Coronary artery (tissue), 2 donors: ENCODE results near the gene FAM120A.

ENCODE experiments used
- DNase-seq: peaks from one replicate; pipeline ENCODE4 v3.0.0-alpha.2; 2017; ENCODE audit warnings: low spot score
- H3K27ac ChIP-seq, 2 donors: fragments of 200-600 bp; sonication (generic); one replicate each; pipeline ENCODE4 v1.5.1; 2016 to 2019
- H3K4me3 ChIP-seq: fragments of 200-600 bp; sonication (generic); 2 replicates; pipeline ENCODE4 v1.5.1; 2016; ENCODE audit warnings: mild to moderate bottlenecking, moderate library complexity
- TF ChIP-seq, protein P1 (sequence below): fragments of 200-600 bp; sonication (generic); IDR thresholded peaks from one replicate; pipeline ENCODE4 v1.5.1; 2019; ENCODE audit warnings: antibody characterized with exemption

The FAM120A gene

DNA sequence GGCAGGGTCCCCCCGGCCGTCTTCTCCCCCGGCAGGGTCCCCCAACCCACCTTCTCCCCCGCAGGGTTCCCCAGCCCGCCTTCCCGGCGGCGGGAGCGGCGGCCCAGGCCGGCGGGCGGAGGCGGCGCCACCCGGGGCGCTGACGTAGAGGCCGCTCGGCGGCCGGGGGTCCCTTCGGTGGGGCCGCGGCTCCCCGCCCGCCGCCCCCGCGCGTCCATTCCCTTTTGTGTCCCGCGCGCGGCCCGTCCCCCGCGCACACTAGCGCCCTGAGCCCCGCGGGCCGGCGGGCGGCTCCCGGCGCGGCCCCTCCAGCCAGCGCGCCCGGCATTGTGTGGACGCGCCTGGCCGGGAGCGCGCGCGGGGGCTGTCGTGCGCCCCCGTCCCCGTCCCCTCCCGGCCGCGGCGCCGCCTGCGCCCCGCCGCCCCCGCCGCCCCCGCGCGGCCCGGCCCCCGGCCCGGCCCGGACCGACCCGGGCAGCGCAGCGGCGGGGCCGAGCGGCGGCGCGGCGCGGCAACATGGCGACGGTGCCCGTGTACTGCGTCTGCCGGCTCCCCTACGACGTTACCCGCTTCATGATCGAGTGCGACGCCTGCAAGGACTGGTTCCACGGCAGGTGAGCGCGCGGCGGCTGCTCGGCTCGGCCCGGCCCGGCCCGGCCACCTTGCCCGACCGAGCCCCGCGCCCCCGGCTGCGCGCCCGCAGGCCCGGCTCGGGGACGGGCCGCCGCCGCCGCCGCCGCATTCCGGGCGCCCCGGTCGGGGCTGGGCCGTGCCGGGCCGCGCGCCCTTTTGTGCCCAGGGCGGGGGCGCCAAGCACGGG, 125.0 kb downstream of the FAM120A start, which contains the start of gene PHF2:
Gene PHF2, plus strand, starts transcription at position 327 of the 820 bp plus-strand sequence. Its CDS starts 190 bp downstream, at position 517.
- TF ChIP-seq, protein P1, sequence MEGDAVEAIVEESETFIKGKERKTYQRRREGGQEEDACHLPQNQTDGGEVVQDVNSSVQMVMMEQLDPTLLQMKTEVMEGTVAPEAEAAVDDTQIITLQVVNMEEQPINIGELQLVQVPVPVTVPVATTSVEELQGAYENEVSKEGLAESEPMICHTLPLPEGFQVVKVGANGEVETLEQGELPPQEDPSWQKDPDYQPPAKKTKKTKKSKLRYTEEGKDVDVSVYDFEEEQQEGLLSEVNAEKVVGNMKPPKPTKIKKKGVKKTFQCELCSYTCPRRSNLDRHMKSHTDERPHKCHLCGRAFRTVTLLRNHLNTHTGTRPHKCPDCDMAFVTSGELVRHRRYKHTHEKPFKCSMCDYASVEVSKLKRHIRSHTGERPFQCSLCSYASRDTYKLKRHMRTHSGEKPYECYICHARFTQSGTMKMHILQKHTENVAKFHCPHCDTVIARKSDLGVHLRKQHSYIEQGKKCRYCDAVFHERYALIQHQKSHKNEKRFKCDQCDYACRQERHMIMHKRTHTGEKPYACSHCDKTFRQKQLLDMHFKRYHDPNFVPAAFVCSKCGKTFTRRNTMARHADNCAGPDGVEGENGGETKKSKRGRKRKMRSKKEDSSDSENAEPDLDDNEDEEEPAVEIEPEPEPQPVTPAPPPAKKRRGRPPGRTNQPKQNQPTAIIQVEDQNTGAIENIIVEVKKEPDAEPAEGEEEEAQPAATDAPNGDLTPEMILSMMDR = no peak
- Histone ChIP-seq H3K27ac (peak within 1 kb of the TSS; percentile 89 to 97), H3K4me3 (peak within 1 kb of the TSS; percentile 85)
- peak; percentile 59 for DNase-seq

DNA sequence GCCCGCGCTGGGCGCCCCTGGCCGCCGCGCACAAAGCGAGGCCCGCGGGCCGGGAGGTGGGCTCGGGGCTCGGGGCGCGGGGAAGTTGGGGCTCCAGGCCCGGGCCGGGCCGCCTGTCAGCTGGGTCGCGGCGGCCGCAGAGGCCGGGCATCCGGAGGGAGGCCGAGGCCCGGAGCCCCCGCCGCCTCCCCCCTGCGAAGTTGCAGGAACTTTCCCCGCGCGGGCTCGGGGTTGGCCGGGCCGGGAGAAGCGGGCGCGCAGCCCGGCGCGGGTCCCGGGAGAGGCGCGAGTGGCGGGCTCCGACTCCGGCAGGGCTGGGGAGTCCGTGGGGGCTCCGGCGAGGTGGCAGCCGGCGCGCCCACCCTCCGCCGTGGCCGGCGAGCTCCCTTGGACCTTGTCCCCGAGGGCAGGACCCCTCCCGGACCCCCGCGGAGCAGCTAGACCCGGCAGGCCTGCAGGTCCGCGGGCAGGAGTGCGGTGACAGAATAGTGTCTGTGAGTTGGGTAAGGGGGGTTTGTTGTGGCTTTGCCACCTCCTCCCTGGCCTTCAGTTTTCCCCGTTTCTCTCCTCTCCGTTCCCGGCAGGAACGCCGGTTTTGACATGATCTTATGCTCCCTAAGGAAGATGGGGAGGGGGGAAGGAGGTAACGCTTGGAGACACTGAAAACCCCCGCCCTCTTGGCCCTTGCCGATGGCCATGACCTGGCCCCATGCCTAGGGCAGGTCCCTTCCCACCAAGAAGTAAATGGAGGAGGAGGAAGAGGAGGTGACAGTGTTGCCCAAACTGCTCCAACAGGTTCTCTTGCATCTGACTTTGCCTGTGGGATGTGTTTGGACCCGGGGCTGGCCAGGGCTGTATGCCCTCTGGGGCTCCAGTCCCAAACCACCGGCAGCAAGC, 125.8 kb downstream of the FAM120A start:
- TF ChIP-seq, protein P1 = no peak
- Histone ChIP-seq H3K4me3 (peak overlapping the region; percentile 85), H3K27ac (peak overlapping the region; percentile 85 to 89)
- DNase-seq = peak; percentile 75

DNA sequence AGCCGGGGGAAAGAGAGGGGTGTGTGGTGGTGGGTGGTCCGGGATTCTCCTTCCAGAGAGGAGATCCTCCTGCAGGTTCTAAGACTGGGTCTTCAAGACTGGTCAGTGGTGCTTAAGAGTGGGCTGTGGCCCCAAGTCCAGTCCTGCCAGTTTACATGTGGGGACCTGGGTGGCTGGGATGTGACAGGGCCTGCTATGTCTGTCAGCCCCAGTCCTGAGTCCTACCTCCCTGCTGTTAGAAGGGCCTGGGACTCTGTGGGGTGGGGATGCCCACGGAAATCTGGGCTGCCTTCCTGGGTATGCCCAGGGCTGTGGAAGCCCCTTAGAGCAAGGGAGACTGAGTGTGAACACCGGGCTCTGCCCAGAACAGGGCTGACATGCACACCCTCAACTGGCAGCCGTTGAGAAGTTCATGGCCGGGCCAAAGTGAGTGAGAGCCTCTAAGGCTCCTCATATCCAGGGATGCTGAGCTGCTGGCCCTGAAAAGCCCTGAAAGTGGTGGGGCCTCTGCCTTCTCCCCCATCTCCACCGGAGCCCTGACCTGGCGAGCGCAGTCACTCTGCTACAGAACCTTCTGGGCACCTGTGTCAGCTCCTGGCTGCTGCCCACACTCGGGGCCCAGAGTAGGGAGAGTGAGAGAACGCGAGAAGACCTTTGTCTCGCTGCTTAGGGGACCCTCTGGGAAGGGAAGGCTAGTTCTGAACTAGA, 126.6 kb downstream of the FAM120A start:
- Histone ChIP-seq H3K4me3 (peak overlapping the region; percentile 85), H3K27ac (peak overlapping the region; percentile 85 to 89)
- DNase-seq = no peak
- TF ChIP-seq, protein P1 = no peak

DNA sequence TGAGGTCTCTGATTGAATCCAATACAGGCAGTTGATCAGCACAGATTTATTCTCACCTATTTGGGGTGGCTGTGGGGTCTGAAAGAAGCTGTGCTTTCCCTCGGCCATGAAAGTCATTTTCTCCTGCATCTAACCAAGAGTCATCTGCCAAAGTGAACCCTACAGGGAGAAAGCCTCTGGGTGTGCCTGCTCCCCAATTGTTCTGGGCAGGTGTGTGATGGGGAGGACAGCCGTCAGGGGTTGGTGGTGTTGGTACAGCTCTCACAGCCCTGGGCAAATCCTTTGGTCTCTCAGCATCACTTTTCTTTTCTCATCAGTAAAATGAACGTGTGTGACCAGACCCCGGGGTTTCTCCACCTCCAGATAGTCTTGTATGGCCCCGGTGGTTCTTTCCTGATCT, 127.4 kb downstream of the FAM120A start:
- DNase-seq = peak; percentile 56
- Histone ChIP-seq H3K27ac (peak overlapping the region; percentile 85 to 89), H3K4me3 (no peak overlapping the region)
- TF ChIP-seq, protein P1 = no peak

DNA sequence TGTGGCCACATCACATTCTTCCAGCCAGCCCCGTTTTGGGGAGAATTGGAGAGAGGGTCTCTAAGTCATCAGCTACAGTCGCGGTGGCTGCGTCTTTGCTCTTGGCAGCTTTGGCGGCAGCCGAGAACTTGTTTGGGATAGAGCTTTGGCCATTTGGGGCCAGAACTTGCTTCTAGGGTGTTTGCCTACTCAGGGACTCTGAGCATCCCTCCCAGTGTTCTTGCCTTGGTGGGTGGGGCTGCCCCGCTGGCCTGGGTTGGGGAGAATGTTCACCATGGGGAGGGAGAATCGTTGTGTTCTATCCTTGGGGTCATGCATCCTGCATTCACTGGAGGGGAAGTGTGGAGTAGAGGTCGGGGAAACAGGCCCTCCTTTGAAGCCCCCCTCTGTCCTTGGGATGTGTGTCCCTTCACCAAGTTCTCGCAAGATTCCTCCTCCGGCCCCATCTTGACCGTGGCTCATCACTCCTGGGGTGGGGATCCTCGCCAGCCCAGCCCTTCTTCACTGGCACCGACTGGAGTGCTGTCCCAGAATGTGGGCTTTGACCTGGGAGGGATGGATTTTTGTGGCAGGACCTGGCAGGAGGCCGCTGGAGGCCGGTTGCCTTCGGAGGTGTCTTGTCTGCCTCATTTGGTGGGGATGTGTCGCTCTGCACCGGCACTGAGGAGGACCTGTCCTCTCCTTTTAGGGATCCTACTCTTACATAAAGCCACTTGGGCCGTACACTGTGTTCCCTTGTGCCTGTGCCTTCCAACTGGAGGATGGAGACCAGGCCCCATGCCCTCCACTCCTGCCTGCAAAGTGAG, 128.4 kb downstream of the FAM120A start:
- DNase-seq = peak; percentile 72
- H3K4me3 ChIP-seq = peak overlapping the region; percentile 27
- H3K27ac ChIP-seq = peak overlapping the region; percentile 17 to 60
- TF ChIP-seq, protein P1 = no peak
